ENCODE measurements around the gene PSME2.

PSME2 gene

DNA sequence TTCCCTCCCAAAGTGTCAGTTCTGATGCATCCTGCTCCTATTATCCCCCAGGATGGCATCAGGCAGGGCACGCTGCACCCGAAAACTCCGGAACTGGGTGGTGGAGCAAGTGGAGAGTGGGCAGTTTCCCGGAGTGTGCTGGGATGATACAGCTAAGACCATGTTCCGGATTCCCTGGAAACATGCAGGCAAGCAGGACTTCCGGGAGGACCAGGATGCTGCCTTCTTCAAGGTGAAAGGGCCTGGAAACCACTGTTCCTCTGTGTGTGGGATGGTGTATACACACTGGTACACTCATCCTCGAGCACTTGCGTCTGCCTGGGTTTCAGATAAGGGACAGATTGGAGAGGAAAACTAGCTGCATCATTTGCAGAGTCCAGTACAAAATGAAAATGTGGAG, 15.7 kb upstream of the PSME2 start:
- CTCF ChIA-PET, result interaction anchor here (0.7 to 3.9 kb wide), 14 partner anchors 13 to 135 kb away, joined by 3 to 34 read pairs (median 8); partner anchors contain the start of genes IPO4, PSME2, RNF31 and TINF2

DNA sequence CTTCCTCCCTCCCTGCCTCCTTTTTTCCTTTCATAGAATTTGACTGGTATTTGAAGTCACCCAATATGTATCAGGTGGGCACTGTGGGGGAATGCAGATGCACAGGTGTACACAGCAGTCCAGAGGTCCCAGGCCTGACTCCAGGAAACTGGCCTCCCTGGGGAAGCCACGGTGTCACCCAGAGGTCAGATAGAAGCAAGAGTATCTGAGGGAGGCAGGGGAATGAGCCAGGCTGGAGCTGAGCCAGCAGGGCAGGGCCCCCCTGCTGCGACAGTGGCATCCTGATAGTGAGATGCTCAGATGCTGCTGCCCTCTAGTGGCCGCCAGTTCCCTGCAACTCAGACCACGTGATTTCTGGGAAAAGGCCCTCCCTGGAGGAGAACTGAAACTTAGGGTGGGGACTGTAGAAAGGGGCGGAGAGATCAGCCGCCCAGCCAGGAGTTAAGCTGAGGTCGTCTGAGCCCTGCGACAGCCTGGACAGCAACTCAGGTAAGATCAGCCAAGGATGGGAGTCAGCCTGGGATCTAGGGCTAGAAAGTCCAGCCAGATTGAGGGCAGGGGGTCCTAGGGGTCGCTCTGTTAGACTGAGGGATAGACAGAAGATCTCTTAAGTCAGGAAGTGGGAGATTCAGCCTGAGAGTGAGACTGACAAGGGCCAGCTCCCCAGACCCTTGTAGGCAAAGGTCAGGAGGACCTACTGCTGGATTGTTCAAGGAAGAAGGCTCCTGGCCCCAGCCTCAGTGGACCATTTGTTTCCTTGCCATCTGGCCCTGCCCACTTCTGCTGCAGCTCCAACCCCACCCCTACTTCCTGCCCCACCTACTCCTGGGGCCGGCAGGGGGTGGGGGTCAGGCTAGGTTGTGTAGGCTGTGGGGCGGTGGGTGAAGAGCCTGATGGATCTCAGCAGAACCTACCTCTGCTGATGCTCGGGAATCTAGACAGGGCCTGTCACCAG, 14.7 kb upstream of the PSME2 start, which contains the start of gene IRF9:
Gene IRF9 (plus strand): TSS at position 416 of the 955 bp plus-strand sequence. CDS start 880 bp downstream, outside the sequence.
- H3K36me3 ChIP-seq (ENCODE audit: control insufficient read depth in 2 of 2, insufficient read depth in 1 of 2, low read length in 2 of 2), result peaks cover 19 to 75% of the 10 kb centered on the region in 2 experiments
- POLR2A ChIA-PET, result interaction anchor here (0.7 to 3.8 kb wide), 19 partner anchors 9 to 110 kb away, joined by 3 to 44 read pairs (median 8); partner anchors contain the start of genes CHMP4A, DCAF11, EMC9 and IPO4
- H3K27ac ChIP-seq (ENCODE audit: extremely low read depth, low read depth, low read length), result 0 out of 2 replicates have a peak within 1 kb of the TSS, but pooled peaks have one; percentile 13
- H3K4me1 ChIP-seq (ENCODE audit: control insufficient read depth, insufficient read depth, low read length), result peaks cover 5% of the 10 kb centered on the region
- CTCF ChIA-PET, result interaction anchor here (0.7 to 3.9 kb wide), 32 partner anchors 10 to 149 kb away, joined by 3 to 34 read pairs (median 4); partner anchors contain the start of genes DCAF11, EMC9, IPO4 and NRL
- H3K9me3 ChIP-seq (ENCODE audit: control insufficient read depth, insufficient read depth, low read depth, low read length), result no peaks in the 10 kb centered on the region
- peak within 1 kb of the TSS; percentile 46 for H3K4me3 ChIP-seq (ENCODE audit: low read depth, low read length)
- peak; percentile 83; the same call in 1 of the 2 replicates for TF ChIP-seq ZNF561 (tag by site-specific recombination; IDR thresholded peaks at IDR 0.05; ENCODE audit: borderline replicate concordance)
- peak; percentile 98 for TF ChIP-seq GLIS1 (tag by site-specific recombination; IDR thresholded peaks at IDR 0.05)
- TF ChIP-seq ZNF600 (tag by site-specific recombination; IDR thresholded peaks at IDR 0.05), result no peak
- TF ChIP-seq ZFP69B (tag by site-specific recombination; IDR thresholded peaks at IDR 0.05), result peak; percentile 74
- TF ChIP-seq ZNF521 (tag by site-specific recombination; IDR thresholded peaks at IDR 0.05), result no peak
- TF ChIP-seq, protein P1, sequence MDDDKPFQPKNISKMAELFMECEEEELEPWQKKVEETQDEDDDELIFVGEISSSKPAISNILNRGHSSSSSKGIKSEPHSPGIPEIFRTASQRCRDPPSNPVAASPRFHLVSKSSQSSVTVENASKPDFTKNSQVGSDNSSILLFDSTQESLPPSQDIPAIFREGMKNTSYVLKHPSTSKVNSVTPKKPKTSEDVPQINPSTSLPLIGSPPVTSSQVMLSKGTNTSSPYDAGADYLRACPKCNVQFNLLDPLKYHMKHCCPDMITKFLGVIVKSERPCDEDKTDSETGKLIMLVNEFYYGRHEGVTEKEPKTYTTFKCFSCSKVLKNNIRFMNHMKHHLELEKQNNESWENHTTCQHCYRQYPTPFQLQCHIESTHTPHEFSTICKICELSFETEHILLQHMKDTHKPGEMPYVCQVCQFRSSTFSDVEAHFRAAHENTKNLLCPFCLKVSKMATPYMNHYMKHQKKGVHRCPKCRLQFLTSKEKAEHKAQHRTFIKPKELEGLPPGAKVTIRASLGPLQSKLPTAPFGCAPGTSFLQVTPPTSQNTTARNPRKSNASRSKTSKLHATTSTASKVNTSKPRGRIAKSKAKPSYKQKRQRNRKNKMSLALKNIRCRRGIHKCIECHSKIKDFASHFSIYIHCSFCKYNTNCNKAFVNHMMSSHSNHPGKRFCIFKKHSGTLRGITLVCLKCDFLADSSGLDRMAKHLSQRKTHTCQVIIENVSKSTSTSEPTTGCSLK (tag by site-specific recombination; IDR thresholded peaks at IDR 0.05), result no peak
- peak; percentile 56 for TF ChIP-seq EGR2 (tag by site-specific recombination; IDR thresholded peaks at IDR 0.05; ENCODE audit: low read depth)
- TF ChIP-seq ZNF394 (tag by site-specific recombination; IDR thresholded peaks at IDR 0.05; ENCODE audit: borderline replicate concordance), result peak; percentile 81; the same call in 1 of the 2 replicates
- TF ChIP-seq, protein P2, sequence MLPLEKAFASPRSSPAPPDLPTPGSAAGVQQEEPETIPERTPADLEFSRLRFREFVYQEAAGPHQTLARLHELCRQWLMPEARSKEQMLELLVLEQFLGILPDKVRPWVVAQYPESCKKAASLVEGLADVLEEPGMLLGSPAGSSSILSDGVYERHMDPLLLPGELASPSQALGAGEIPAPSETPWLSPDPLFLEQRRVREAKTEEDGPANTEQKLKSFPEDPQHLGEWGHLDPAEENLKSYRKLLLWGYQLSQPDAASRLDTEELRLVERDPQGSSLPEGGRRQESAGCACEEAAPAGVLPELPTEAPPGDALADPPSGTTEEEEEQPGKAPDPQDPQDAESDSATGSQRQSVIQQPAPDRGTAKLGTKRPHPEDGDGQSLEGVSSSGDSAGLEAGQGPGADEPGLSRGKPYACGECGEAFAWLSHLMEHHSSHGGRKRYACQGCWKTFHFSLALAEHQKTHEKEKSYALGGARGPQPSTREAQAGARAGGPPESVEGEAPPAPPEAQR (tag by site-specific recombination; IDR thresholded peaks at IDR 0.05), result no peak
- TF ChIP-seq ZNF404 (tag by site-specific recombination; IDR thresholded peaks at IDR 0.05), result no peak
- TF ChIP-seq ZNF629 (tag by site-specific recombination; IDR thresholded peaks at IDR 0.05), result peak; percentile 86
- no peak for TF ChIP-seq ZNF624 (tag by site-specific recombination; IDR thresholded peaks at IDR 0.05)
- TF ChIP-seq ZNF747 (tag by site-specific recombination; IDR thresholded peaks at IDR 0.05), result no peak
- TF ChIP-seq ZNF560 (tag by site-specific recombination; IDR thresholded peaks at IDR 0.05; ENCODE audit: borderline replicate concordance), result no peak
- TF ChIP-seq ZNF366 (tag by site-specific recombination; conservative IDR thresholded peaks at IDR 0.05), result peak; percentile 54
- TF ChIP-seq, protein P3, sequence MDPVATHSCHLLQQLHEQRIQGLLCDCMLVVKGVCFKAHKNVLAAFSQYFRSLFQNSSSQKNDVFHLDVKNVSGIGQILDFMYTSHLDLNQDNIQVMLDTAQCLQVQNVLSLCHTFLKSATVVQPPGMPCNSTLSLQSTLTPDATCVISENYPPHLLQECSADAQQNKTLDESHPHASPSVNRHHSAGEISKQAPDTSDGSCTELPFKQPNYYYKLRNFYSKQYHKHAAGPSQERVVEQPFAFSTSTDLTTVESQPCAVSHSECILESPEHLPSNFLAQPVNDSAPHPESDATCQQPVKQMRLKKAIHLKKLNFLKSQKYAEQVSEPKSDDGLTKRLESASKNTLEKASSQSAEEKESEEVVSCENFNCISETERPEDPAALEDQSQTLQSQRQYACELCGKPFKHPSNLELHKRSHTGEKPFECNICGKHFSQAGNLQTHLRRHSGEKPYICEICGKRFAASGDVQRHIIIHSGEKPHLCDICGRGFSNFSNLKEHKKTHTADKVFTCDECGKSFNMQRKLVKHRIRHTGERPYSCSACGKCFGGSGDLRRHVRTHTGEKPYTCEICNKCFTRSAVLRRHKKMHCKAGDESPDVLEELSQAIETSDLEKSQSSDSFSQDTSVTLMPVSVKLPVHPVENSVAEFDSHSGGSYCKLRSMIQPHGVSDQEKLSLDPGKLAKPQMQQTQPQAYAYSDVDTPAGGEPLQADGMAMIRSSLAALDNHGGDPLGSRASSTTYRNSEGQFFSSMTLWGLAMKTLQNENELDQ (tag by site-specific recombination; IDR thresholded peaks at IDR 0.05; ENCODE audit: low read depth), result no peak
- no peak for TF ChIP-seq ZNF549 (tag by site-specific recombination; IDR thresholded peaks at IDR 0.05)
- TF ChIP-seq ZSCAN23 (tag by site-specific recombination; IDR thresholded peaks at IDR 0.05), result no peak
- no peak for TF ChIP-seq BCL11A (tag by site-specific recombination; IDR thresholded peaks at IDR 0.05; ENCODE audit: low read depth)
- no peak for TF ChIP-seq ZNF132 (tag by site-specific recombination; IDR thresholded peaks at IDR 0.05; ENCODE audit: borderline replicate concordance)

More for the DNA sequence above, 15.7 kb upstream of the PSME2 start:
- Histone ChIP-seq H3K9me3 (ENCODE audit: control insufficient read depth, insufficient read depth, low read depth, low read length) (no peaks in the 10 kb centered on the region), H3K4me3 (ENCODE audit: low read depth, low read length) (no peak overlapping the region), H3K27ac (ENCODE audit: extremely low read depth, low read depth, low read length) (no peak overlapping the region), H3K4me1 (ENCODE audit: control insufficient read depth, insufficient read depth, low read length) (peaks cover 5% of the 10 kb centered on the region), H3K36me3 (ENCODE audit: control insufficient read depth in 2 of 2, insufficient read depth in 1 of 2, low read length in 2 of 2) (peaks cover 11 to 73% of the 10 kb centered on the region in 2 experiments)
- peak; percentile 40; the same call in 1 of the 2 replicates for TF ChIP-seq ZNF600 (tag by site-specific recombination; IDR thresholded peaks at IDR 0.05)
- TF ChIP-seq, protein P4, sequence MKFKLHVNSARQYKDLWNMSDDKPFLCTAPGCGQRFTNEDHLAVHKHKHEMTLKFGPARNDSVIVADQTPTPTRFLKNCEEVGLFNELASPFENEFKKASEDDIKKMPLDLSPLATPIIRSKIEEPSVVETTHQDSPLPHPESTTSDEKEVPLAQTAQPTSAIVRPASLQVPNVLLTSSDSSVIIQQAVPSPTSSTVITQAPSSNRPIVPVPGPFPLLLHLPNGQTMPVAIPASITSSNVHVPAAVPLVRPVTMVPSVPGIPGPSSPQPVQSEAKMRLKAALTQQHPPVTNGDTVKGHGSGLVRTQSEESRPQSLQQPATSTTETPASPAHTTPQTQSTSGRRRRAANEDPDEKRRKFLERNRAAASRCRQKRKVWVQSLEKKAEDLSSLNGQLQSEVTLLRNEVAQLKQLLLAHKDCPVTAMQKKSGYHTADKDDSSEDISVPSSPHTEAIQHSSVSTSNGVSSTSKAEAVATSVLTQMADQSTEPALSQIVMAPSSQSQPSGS (tag by site-specific recombination; IDR thresholded peaks at IDR 0.05; ENCODE audit: low read depth), result no peak
- POLR2A ChIA-PET, result interaction anchor here (0.7 to 3.8 kb wide), 9 partner anchors 9 to 109 kb away, joined by 3 to 44 read pairs (median 9); partner anchors contain the start of genes CHMP4A, DCAF11, IPO4 and NRL
